Activated CD8-positive, alpha-beta T cell treated with anti-CD3 and anti-CD28 coated beads for 36 hours (primary cell): ENCODE data around the gene UQCRC1. TPM values are rescaled to one million over a fixed set of nuclear protein-coding genes. Genes with fewer than 3 reads are reported as not detected.

Source experiments
- ATAC-seq: fragments of 200-7000 bp; cut with Tn5 transposase; one replicate; pipeline ENCODE4 v1.10.0; 2021; ENCODE audit warnings: mild to moderate bottlenecking, moderate library complexity
- CTCF ChIA-PET: fragments of 350-600 bp; sonication (Branson Sonifier 250); formaldehyde crosslinking; loops from one replicate; lab custom pipeline; 2021; ENCODE audit warnings: antibody characterized with exemption; lab: Charles Lee
- POLR2A ChIA-PET: fragments of 350-600 bp; sonication (Branson Sonifier 250); formaldehyde crosslinking; loops from one replicate; lab custom pipeline; 2021; ENCODE audit warnings: antibody characterized with exemption; lab: Charles Lee
- DNase-seq: peaks from one replicate; pipeline ENCODE4 v3.0.0-alpha.2; 2020
- H3K27ac Mint-ChIP-seq: one replicate; pipeline ENCODE4 v1.8.0; 2021; ENCODE audit warnings: mild to moderate bottlenecking, mixed read lengths
- H3K27me3 Mint-ChIP-seq: one replicate; pipeline ENCODE4 v1.8.0; 2021; ENCODE audit warnings: mixed read lengths
- H3K36me3 Mint-ChIP-seq: one replicate; pipeline ENCODE4 v1.8.0; 2021; ENCODE audit warnings: low read depth, mixed read lengths
- H3K4me1 Mint-ChIP-seq: one replicate; pipeline ENCODE4 v1.8.0; 2021; ENCODE audit warnings: low read depth, mixed read lengths
- H3K4me3 Mint-ChIP-seq: one replicate; pipeline ENCODE4 v1.8.0; 2021; ENCODE audit warnings: mild to moderate bottlenecking, moderate library complexity, mixed read lengths
- H3K9me3 Mint-ChIP-seq: one replicate; pipeline ENCODE4 v1.8.0; 2021; ENCODE audit warnings: mixed read lengths
- CTCF ChIP-seq: fragments of 200-600 bp; IDR thresholded peaks from one replicate; pipeline ENCODE4 v1.8.0; 2022; ENCODE audit warnings: antibody characterized with exemption, mild to moderate bottlenecking
- intact Hi-C: fragments of 100-400 bp; cut with micrococcal nuclease; formaldehyde crosslinking; loops from one replicate; pipeline ENCODE4 v1.10.0; 2022
- total RNA-seq, 2 experiments: library from RNA; stranded (reverse); gene quantifications; one replicate each; pipeline ENCODE4 v1.2.3, GENCODE V29; 2021

The UQCRC1 gene
- total RNA-seq, 2 experiments from 2014 or later = 240 to 256 TPM

GRCh38 chr3:48576647-48577046, 32.8 kb downstream of the UQCRC1 start:
- no peak for ATAC-seq
- intact Hi-C loops = no loop called here
- TF ChIP-seq CTCF = no peak
- H3K9me3 Mint-ChIP-seq = no peaks in the 10 kb centered on the region
- POLR2A ChIA-PET = no interaction called here
- no peaks in the 10 kb centered on the region for H3K36me3 Mint-ChIP-seq
- H3K4me1 Mint-ChIP-seq = no peaks in the 10 kb centered on the region
- H3K4me3 Mint-ChIP-seq = no peak overlapping the region
- DNase-seq = no peak
- no peak overlapping the region for H3K27ac Mint-ChIP-seq
- no peaks in the 10 kb centered on the region for H3K27me3 Mint-ChIP-seq
- CTCF ChIA-PET = no interaction called here

- no peaks in the 10 kb centered on the region for H3K4me1 Mint-ChIP-seq
- TF ChIP-seq CTCF = no peak
- no peaks in the 10 kb centered on the region for H3K27me3 Mint-ChIP-seq
- H3K4me3 Mint-ChIP-seq = no peak overlapping the region
- ATAC-seq (no peak), DNase-seq (no peak)
- ChIA-PET CTCF (no interaction called here), POLR2A (no interaction called here)
- no peaks in the 10 kb centered on the region for H3K36me3 Mint-ChIP-seq
- intact Hi-C loops = no loop called here
- H3K27ac Mint-ChIP-seq = no peak overlapping the region
- no peaks in the 10 kb centered on the region for H3K9me3 Mint-ChIP-seq
Observed at GRCh38 chr3:48575366-48575765, 34.1 kb downstream of the UQCRC1 start.

- Mint-ChIP-seq H3K4me1 (no peaks in the 10 kb centered on the region), H3K9me3 (no peaks in the 10 kb centered on the region), H3K4me3 (no peak overlapping the region), H3K27me3 (no peaks in the 10 kb centered on the region), H3K27ac (no peak overlapping the region), H3K36me3 (no peaks in the 10 kb centered on the region)
- ChIA-PET CTCF (no interaction called here), POLR2A (no interaction called here)
- TF ChIP-seq CTCF = no peak
- DNase-seq = no peak
- intact Hi-C loops = no loop called here
- ATAC-seq = peak; percentile 23
Observed at GRCh38 chr3:48573973-48574585, 35.4 kb downstream of the UQCRC1 start.

GRCh38 chr3:48572517-48572916, 36.9 kb downstream of the UQCRC1 start:
- no peaks in the 10 kb centered on the region for H3K9me3 Mint-ChIP-seq
- no peak for ATAC-seq
- H3K27ac Mint-ChIP-seq = no peak overlapping the region
- intact Hi-C loops = no loop called here
- CTCF ChIA-PET = no interaction called here
- H3K4me3 Mint-ChIP-seq = no peak overlapping the region
- no peaks in the 10 kb centered on the region for H3K27me3 Mint-ChIP-seq
- no peak for TF ChIP-seq CTCF
- H3K36me3 Mint-ChIP-seq = no peaks in the 10 kb centered on the region
- no peak for DNase-seq
- POLR2A ChIA-PET = no interaction called here
- H3K4me1 Mint-ChIP-seq = no peaks in the 10 kb centered on the region

GRCh38 chr3:48571938-48572337, 37.5 kb downstream of the UQCRC1 start:
- H3K4me1 Mint-ChIP-seq = no peaks in the 10 kb centered on the region
- ChIA-PET POLR2A (no interaction called here), CTCF (no interaction called here)
- no peak overlapping the region for H3K27ac Mint-ChIP-seq
- intact Hi-C loops = no loop called here
- TF ChIP-seq CTCF = no peak
- H3K27me3 Mint-ChIP-seq = no peaks in the 10 kb centered on the region
- DNase-seq (no peak), ATAC-seq (no peak)
- H3K36me3 Mint-ChIP-seq = no peaks in the 10 kb centered on the region
- H3K9me3 Mint-ChIP-seq = no peaks in the 10 kb centered on the region
- H3K4me3 Mint-ChIP-seq = no peak overlapping the region
